ENCODE data around the gene WDFY2.

- TF ChIP-seq, protein P1, sequence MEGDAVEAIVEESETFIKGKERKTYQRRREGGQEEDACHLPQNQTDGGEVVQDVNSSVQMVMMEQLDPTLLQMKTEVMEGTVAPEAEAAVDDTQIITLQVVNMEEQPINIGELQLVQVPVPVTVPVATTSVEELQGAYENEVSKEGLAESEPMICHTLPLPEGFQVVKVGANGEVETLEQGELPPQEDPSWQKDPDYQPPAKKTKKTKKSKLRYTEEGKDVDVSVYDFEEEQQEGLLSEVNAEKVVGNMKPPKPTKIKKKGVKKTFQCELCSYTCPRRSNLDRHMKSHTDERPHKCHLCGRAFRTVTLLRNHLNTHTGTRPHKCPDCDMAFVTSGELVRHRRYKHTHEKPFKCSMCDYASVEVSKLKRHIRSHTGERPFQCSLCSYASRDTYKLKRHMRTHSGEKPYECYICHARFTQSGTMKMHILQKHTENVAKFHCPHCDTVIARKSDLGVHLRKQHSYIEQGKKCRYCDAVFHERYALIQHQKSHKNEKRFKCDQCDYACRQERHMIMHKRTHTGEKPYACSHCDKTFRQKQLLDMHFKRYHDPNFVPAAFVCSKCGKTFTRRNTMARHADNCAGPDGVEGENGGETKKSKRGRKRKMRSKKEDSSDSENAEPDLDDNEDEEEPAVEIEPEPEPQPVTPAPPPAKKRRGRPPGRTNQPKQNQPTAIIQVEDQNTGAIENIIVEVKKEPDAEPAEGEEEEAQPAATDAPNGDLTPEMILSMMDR (IDR thresholded peaks at IDR 0.05) = no peak
- TF ChIP-seq POLR2A (IDR thresholded peaks at IDR 0.05) (no peak), POLR2AphosphoS5 (IDR thresholded peaks at IDR 0.05) (no peak)
Observed at GRCh38 chr13:51595416-51595815, 11.2 kb downstream of the WDFY2 start.

All from upper lobe of left lung (tissue), 4 donors.